HG03432 (cell line): ENCODE measurements around the gene LURAP1L.

Source experiments
- ATAC-seq: cut with Tn5 transposase; IDR thresholded peaks from one replicate; pipeline ENCODE4 v1.9.1; 2021; ENCODE audit warnings: mild to moderate bottlenecking, moderate library complexity; ENCODE audit not compliant: unreplicated experiment

Gene LURAP1L

GRCh38 chr9:12776513-12777055 is 1.8 kb downstream of the LURAP1L start:
- ATAC-seq = no peak

GRCh38 chr9:12777121-12778022 is 2.6 kb downstream of the LURAP1L start:
- ATAC-seq = no peak

- ATAC-seq = no peak
These were observed 3.6 kb downstream of the LURAP1L start for GRCh38 chr9:12778389-12778788.

GRCh38 chr9:12781226-12781733 is 6.5 kb downstream of the LURAP1L start:
- ATAC-seq = no peak

GRCh38 chr9:12783767-12784460 is 9.1 kb downstream of the LURAP1L start:
- ATAC-seq = no peak

GRCh38 chr9:12784461-12785259 is 9.8 kb downstream of the LURAP1L start:
- peak; percentile 99 for ATAC-seq

- peak; percentile 18 for ATAC-seq
These were observed 10.5 kb downstream of the LURAP1L start for GRCh38 chr9:12785260-12785770.

- no peak for ATAC-seq
These were observed 11.1 kb downstream of the LURAP1L start for GRCh38 chr9:12785941-12786340.

- ATAC-seq = no peak
These were observed 15.2 kb downstream of the LURAP1L start for GRCh38 chr9:12790001-12790400.

- no peak for ATAC-seq
These were observed 16.1 kb downstream of the LURAP1L start for GRCh38 chr9:12790883-12791282.

- no peak for ATAC-seq
These were observed 19.4 kb downstream of the LURAP1L start for GRCh38 chr9:12794101-12794799.

- no peak for ATAC-seq
These were observed 21.8 kb downstream of the LURAP1L start for GRCh38 chr9:12796601-12797000.

GRCh38 chr9:12797037-12797436 is 22.2 kb downstream of the LURAP1L start:
- ATAC-seq = no peak

GRCh38 chr9:12798066-12798770 is 23.4 kb downstream of the LURAP1L start:
- no peak for ATAC-seq

- no peak for ATAC-seq
These were observed 26.4 kb downstream of the LURAP1L start for GRCh38 chr9:12801187-12801586.

- ATAC-seq = no peak
These were observed 26.8 kb downstream of the LURAP1L start for GRCh38 chr9:12801663-12802062.

GRCh38 chr9:12802093-12802492 is 27.3 kb downstream of the LURAP1L start:
- no peak for ATAC-seq

- ATAC-seq = no peak
These were observed 33.7 kb downstream of the LURAP1L start for GRCh38 chr9:12808569-12808968.

GRCh38 chr9:12809720-12810119 is 34.9 kb downstream of the LURAP1L start:
- no peak for ATAC-seq
